Astrocyte of the spinal cord (primary cell): ENCODE results near the gene GJC3.

ENCODE experiments used
- DNase-seq: peaks from one replicate; pipeline ENCODE4 v3.0.0; 2011; ENCODE audit warnings: low read depth, low spot score
- H3K4me3 ChIP-seq: 2 replicates; pipeline ENCODE4 v1.5.1; 2011; ENCODE audit warnings: low read depth, mild to moderate bottlenecking, low read length, moderate library complexity
- CTCF ChIP-seq: IDR thresholded peaks from 2 replicates; pipeline ENCODE4 v1.5.1; 2012; ENCODE audit warnings: low read depth, mild to moderate bottlenecking, low read length, inconsistent platforms
- in situ Hi-C: cut with HindIII; loops from 2 replicates; pipeline ENCODE4 v1.10.0; 2017; ENCODE audit warnings: low sequenced_read_pairs

GJC3 gene

GRCh38 chr7:99918959-99919813 is 10.2 kb downstream of the GJC3 start, which contains the start of gene TRIM4:
TRIM4 (minus strand) TSS chr7:99919530; CDS start chr7:99919401, 129 bp downstream.
- DNase-seq = peak; percentile 92
- in situ Hi-C loops = no loop called here

GRCh38 chr7:99910976-99911375 is 18.4 kb downstream of the GJC3 start:
- DNase-seq = no peak
- TF ChIP-seq CTCF = no peak
- H3K4me3 ChIP-seq = no peak overlapping the region
- in situ Hi-C loops = no loop called here

More at GRCh38 chr7:99918959-99919813, 10.2 kb downstream of the GJC3 start, which contains the start of gene TRIM4:
- peak; percentile 27 for TF ChIP-seq CTCF
- peak within 1 kb of the TSS; percentile 75 for H3K4me3 ChIP-seq

GRCh38 chr7:99901581-99901980 is 27.8 kb downstream of the GJC3 start:
- H3K4me3 ChIP-seq = no peak overlapping the region
- TF ChIP-seq CTCF = no peak
- in situ Hi-C loops = no loop called here
- no peak for DNase-seq

- TF ChIP-seq CTCF = no peak
- H3K4me3 ChIP-seq = no peak overlapping the region
- in situ Hi-C loops = no loop called here
- no peak for DNase-seq
These were observed 29.4 kb downstream of the GJC3 start for GRCh38 chr7:99899830-99900519.

- no peak overlapping the region for H3K4me3 ChIP-seq
- no peak for TF ChIP-seq CTCF
These were observed 30.6 kb downstream of the GJC3 start for GRCh38 chr7:99898836-99899235.

GRCh38 chr7:99898023-99898357 is 31.4 kb downstream of the GJC3 start:
- no peak for TF ChIP-seq CTCF
- DNase-seq = no peak
- in situ Hi-C loops = no loop called here
- no peak overlapping the region for H3K4me3 ChIP-seq

More at GRCh38 chr7:99898836-99899235, 30.6 kb downstream of the GJC3 start:
- in situ Hi-C loops = no loop called here
- DNase-seq = no peak
